Measurements from ENCODE around the gene KCNK3.
"Not testable (repeated sequence)": the region's sequence is repeated elsewhere in the genome, so short reads cannot be mapped to it uniquely, and the experiment has no call there.

Gene KCNK3

GRCh38 chr2:26692279-26692896, at the start of gene KCNK3:
Gene KCNK3, plus strand, starts transcription at chr2:26692722. Its CDS starts 154 bp downstream, at chr2:26692876.
- peak; percentile 90 for DNase-seq

- DNase-seq: no peak
Measured at GRCh38 chr2:26644188-26644835, 48.2 kb upstream of the KCNK3 start.

- no peak for DNase-seq
Measured at GRCh38 chr2:26645762-26646161, 46.8 kb upstream of the KCNK3 start.

- no peak for DNase-seq
Measured at GRCh38 chr2:26646986-26647672, 45.4 kb upstream of the KCNK3 start.

GRCh38 chr2:26647981-26648380, 44.5 kb upstream of the KCNK3 start:
- DNase-seq: no peak

- DNase-seq: no peak
Measured at GRCh38 chr2:26648516-26648915, 44.0 kb upstream of the KCNK3 start.

GRCh38 chr2:26649322-26649721, 43.2 kb upstream of the KCNK3 start:
- peak; percentile 95 for DNase-seq

- no peak for DNase-seq
Measured at GRCh38 chr2:26649992-26650712, 42.4 kb upstream of the KCNK3 start.

- DNase-seq: no peak
Measured at GRCh38 chr2:26650713-26651469, 41.6 kb upstream of the KCNK3 start.

- DNase-seq: no peak
Measured at GRCh38 chr2:26651470-26651771, 41.1 kb upstream of the KCNK3 start.

GRCh38 chr2:26651799-26652198, 40.7 kb upstream of the KCNK3 start:
- DNase-seq: no peak

GRCh38 chr2:26652361-26653041, 40.0 kb upstream of the KCNK3 start:
- DNase-seq: peak; percentile 27

GRCh38 chr2:26653207-26654060, 39.1 kb upstream of the KCNK3 start:
- no peak for DNase-seq

GRCh38 chr2:26654061-26654340, 38.5 kb upstream of the KCNK3 start:
- no peak for DNase-seq

- not testable (repeated sequence) for DNase-seq
Measured at GRCh38 chr2:26655120-26655519, 37.4 kb upstream of the KCNK3 start.

- DNase-seq: no peak
Measured at GRCh38 chr2:26655611-26656195, 36.8 kb upstream of the KCNK3 start.

GRCh38 chr2:26657265-26657664, 35.3 kb upstream of the KCNK3 start:
- no peak for DNase-seq

- no peak for DNase-seq
Measured at GRCh38 chr2:26658691-26659346, 33.7 kb upstream of the KCNK3 start.

GRCh38 chr2:26660363-26660962, 32.1 kb upstream of the KCNK3 start:
- no peak for DNase-seq

GRCh38 chr2:26665296-26665695, 27.2 kb upstream of the KCNK3 start:
- not testable (repeated sequence) for DNase-seq
